GM18520 (cell line): ENCODE data around the gene STEAP1.

Experiments
- ATAC-seq: cut with Tn5 transposase; IDR thresholded peaks from one replicate; pipeline ENCODE4 v1.9.1; 2021; ENCODE audit not compliant: unreplicated experiment

The STEAP1 gene

DNA sequence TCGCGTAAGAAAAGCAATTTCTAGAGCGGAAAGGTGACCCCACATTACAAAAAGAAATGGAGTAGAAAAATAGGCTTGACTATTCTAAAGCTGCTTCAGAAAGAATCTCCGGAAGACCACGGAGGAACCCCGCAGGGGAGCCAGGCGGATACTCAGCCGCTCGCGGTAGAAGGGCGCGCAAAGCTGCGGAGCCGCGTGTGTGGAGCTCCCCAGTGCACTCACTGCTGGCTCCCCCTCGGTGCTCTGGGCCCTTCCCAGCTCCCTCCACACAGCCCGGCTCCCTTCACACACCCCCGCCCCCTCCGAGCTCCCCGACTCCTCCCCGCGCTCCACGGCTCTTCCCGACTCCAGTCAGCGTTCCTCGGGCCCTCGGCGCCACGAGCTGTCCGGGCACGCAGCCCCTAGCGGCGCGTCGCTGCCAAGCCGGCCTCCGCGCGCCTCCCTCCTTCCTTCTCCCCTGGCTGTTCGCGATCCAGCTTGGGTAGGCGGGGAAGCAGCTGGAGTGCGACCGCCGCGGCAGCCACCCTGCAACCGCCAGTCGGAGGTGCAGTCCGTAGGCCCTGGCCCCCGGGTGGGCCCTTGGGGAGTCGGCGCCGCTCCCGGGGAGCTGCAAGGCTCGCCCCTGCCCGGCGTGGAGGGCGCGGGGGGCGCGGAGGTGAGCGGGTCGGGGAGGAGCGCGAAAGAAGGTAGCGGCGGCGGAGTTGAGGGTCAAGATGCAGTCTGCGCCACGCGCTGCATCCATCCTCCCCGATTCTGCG is 57.3 kb downstream of the STEAP1 start, which contains the start of gene STEAP2:
Gene STEAP2, plus strand, starts transcription at position 350 of the 758 bp plus-strand sequence. CDS start 13,343 bp downstream, outside the sequence.
- ATAC-seq, result peak; percentile 70

DNA sequence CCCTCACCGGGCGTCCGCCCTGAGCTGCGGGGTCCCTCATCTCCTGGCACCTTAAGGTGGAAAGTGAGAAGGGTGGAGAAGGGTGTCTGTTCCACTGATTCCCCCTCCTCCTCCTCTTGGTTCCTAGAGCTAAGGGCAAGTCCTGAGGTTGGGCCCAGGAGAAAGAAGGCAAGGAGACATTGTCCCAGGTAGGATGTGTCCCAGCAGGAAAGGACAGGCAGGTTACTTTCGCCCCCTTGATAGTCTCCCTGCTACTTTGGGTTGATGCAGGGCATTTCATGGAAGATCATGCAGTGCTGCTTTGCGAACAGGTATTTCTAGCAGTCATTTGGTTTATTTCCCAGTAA is 57.9 kb downstream of the STEAP1 start:
- no peak for ATAC-seq

DNA sequence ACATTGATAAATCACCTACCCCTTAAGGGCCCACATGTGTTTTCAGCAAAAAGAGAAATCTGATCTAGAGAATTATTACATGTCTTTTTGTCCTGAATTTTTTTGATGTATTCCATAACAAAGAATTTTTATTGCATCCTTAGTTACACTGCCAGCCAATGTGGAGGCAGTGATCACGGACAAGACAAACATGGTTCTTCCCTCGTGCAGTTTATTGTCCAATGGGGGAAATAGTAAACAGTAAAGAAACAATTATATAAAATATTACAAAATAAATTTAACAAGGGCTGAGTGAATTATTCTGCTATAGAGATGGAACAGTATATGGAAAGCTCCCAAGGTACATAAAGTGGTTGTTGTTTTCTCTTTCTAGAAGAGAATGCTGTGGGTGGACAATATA is 59.3 kb downstream of the STEAP1 start:
- ATAC-seq, result no peak
